Ectodermal cell (in vitro differentiated cells): Measurements from ENCODE around the gene PRPF8.
A peak's percentile ranks its signal among the peaks of the same experiment; 100 is the strongest.

ENCODE experiments used
- H3K27ac ChIP-seq: 2 replicates; pipeline ENCODE4 v1.7.0; 2013; ENCODE audit warnings: mild to moderate bottlenecking, low read depth, low read length; ENCODE audit not compliant: insufficient read depth, poor library complexity, severe bottlenecking
- H3K27me3 ChIP-seq: 2 replicates; pipeline ENCODE4 v1.7.0; 2013; ENCODE audit warnings: mild to moderate bottlenecking, low read length; ENCODE audit not compliant: insufficient read depth, control insufficient read depth, poor library complexity, severe bottlenecking
- H3K36me3 ChIP-seq: one replicate; pipeline ENCODE4 v1.7.0; 2013; ENCODE audit warnings: low read length; ENCODE audit not compliant: control insufficient read depth, insufficient read depth
- H3K4me1 ChIP-seq: one replicate; pipeline ENCODE4 v1.7.0; 2013; ENCODE audit warnings: low read length; ENCODE audit not compliant: control insufficient read depth, insufficient read depth
- H3K4me3 ChIP-seq: 2 replicates; pipeline ENCODE4 v1.7.0; 2013; ENCODE audit warnings: low read depth, low read length, control low read depth; ENCODE audit not compliant: insufficient read depth
- H3K9me3 ChIP-seq: 2 replicates; pipeline ENCODE4 v1.7.0; 2013; ENCODE audit warnings: mild to moderate bottlenecking, low read length, moderate library complexity; ENCODE audit not compliant: control insufficient read depth
- WGBS, 2 experiments: methylation state at CpG; one replicate each; pipeline ENCODE4 v1.1.7; 2013; ENCODE audit warnings: missing lambda C conversion rate in 2 of 2; 5-methylcytosine and 5-hydroxymethylcytosine counted together

The PRPF8 gene

GRCh38 chr17:1716076-1716911 is 31.6 kb upstream of the PRPF8 start:
- Histone ChIP-seq H3K36me3 (no peaks in the 10 kb centered on the region), H3K27me3 (peaks cover 7% of the 10 kb centered on the region), H3K9me3 (no peaks in the 10 kb centered on the region), H3K4me1 (peaks cover 24% of the 10 kb centered on the region), H3K27ac (peak overlapping the region; percentile 99), H3K4me3 (peak overlapping the region; percentile 86)
- 0% methylated on average over 70 of the region's 70 CpGs for WGBS, 2 experiments

DNA sequence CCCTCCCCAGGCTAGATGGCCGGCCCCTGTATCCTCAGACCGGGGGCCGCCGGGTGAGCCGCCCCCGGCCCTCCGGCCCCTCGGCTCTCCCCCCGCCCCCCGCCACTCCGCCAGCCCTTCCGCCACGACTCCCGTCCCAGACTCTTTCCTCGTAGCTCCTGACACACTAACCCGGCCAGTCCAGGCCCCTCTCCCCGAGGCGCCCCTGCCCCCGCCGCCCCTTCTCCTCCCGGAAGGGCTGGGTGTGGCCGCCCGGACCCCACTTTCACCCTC is 31.1 kb upstream of the PRPF8 start:
- peaks cover 24% of the 10 kb centered on the region for H3K4me1 ChIP-seq
- H3K27ac ChIP-seq = peak overlapping the region; percentile 76
- H3K36me3 ChIP-seq = no peaks in the 10 kb centered on the region
- peak overlapping the region; percentile 86 for H3K4me3 ChIP-seq
- H3K27me3 ChIP-seq = peaks cover 13% of the 10 kb centered on the region
- WGBS, 2 experiments = 0 to 1% methylated on average over 23 of the region's 23 CpGs
- H3K9me3 ChIP-seq = no peaks in the 10 kb centered on the region

GRCh38 chr17:1714980-1715802 is 30.5 kb upstream of the PRPF8 start:
- Histone ChIP-seq H3K4me3 (peak overlapping the region; percentile 86), H3K27me3 (peaks cover 18% of the 10 kb centered on the region), H3K36me3 (no peaks in the 10 kb centered on the region), H3K9me3 (no peaks in the 10 kb centered on the region), H3K27ac (peak overlapping the region; percentile 76), H3K4me1 (peaks cover 24% of the 10 kb centered on the region)
- WGBS, 2 experiments = 1 to 2% methylated on average over 32 of the region's 32 CpGs

DNA sequence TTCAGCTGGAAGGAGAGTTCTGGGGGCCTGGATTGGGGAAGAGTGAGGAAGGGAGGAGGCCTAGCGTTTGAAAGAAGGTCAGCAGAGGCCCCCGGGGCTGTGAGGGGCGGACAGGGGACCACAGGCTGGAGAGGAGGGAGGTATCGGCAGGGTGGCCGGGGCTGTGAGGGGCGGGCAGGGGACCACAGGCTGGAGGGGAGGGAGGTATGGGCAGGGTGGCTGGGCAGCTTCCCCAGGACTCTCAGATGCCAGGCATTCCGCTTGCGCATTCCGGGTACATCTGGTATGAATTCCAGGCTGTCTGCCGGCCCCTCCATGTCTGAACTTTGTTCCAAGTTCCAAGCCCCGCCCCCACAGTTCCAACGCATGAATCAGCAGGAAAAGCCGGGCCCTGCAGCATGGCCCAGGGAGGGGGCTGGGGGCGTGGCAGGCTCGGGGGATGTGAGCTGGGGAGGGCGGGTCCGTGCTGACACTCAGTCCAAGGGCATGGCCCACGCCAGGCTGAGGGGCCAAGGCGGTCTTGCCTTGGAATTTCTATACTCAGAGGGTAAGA is 29.8 kb upstream of the PRPF8 start:
- 1 to 2% methylated on average over 19 of the region's 19 CpGs for WGBS, 2 experiments
- peak overlapping the region; percentile 86 for H3K4me3 ChIP-seq
- no peaks in the 10 kb centered on the region for H3K36me3 ChIP-seq
- peaks cover 25% of the 10 kb centered on the region for H3K27me3 ChIP-seq
- H3K27ac ChIP-seq = peak overlapping the region; percentile 82
- H3K9me3 ChIP-seq = no peaks in the 10 kb centered on the region
- H3K4me1 ChIP-seq = peaks cover 24% of the 10 kb centered on the region

DNA sequence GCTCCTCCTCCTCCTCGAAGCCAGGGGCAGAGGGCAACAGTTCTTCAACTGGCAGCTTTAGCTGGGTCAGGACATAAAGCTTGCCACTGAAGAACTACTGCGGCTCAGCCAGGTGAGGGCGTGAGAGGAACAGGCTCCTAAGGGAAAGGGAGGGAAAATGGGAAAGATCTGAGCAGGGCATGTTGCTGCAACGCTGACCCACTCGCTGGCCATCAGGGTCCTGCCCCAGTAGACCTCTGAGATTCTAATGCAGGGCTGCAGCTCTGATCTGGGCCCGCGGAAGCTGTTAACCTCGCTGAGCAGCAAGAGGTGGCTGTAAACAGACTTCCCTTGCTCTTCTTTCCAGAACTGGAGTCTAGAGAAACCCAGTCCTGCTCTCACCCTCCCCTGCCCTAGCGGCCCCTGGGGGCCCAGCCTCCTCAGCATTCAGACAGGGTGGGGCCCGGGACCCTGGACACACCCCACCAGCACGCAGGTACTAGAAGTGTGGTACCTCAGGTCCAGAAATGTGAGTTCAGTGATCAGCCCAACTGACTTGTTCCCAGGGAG is 29.3 kb upstream of the PRPF8 start:
- no peaks in the 10 kb centered on the region for H3K36me3 ChIP-seq
- H3K27ac ChIP-seq = peak overlapping the region; percentile 82
- H3K4me3 ChIP-seq = peak overlapping the region; percentile 86
- peaks cover 24% of the 10 kb centered on the region for H3K4me1 ChIP-seq
- 4 to 5% methylated on average over 11 of the region's 11 CpGs for WGBS, 2 experiments
- peaks cover 30% of the 10 kb centered on the region for H3K27me3 ChIP-seq
- H3K9me3 ChIP-seq = no peaks in the 10 kb centered on the region

DNA sequence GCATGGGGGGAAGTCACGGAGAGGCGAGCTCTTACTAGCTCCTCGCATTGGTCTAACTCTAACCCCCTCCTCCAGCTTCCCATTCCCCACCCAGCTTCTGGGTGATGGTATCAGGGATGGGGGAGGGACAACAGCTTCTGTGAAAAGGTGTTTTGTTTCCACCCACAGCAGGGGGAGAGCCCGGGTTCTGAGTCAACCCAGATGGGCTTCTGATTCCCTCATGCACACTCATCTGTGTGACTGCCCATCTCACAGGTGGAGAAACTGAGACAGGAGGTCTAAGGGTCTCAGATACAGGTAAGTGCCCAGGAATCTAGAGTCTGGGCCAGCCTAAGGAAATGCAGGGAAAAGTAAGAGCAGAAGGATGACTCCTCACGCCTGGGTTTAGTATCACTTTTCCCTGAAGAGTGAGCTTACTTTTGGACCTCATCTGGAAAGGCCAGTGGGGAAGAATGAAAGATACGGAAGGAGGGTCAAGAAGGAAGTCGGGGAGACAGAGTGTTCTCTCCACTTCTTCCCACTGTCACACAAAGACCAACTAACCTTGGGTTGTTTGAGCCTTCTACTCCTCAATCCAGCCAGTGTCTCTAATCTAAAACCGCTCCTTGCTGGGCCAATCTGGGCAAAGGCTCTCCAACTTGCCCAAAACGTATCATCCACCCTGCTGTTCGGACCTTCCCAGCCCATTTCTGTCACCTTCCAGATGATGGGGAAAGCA is 28.7 kb upstream of the PRPF8 start:
- Histone ChIP-seq H3K36me3 (no peaks in the 10 kb centered on the region), H3K4me3 (no peak overlapping the region), H3K9me3 (no peaks in the 10 kb centered on the region), H3K27me3 (peaks cover 32% of the 10 kb centered on the region), H3K27ac (no peak overlapping the region), H3K4me1 (peaks cover 24% of the 10 kb centered on the region)
- 69 to 77% methylated on average over 8 to 10 of the region's 10 CpGs for WGBS, 2 experiments

DNA sequence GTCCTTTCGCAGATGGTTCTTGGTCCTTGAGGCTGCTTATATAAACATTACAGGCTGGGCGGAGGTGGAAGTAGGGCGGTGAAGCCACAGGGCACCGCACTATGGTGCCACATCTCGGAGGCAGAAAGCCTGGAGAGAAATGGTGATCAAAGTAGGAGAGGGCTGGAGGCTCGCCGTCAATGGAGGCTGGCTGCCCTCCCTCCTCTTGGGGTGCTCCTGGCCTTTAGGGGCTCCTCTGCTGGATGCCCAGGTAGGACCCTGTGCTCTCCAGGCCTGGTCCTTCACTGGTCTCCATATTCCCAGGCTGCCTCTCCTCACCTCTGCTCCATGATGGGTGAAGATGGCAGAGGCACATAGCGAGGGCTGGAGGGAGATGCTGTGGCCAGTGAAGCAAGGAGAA is 27.6 kb upstream of the PRPF8 start:
- no peak overlapping the region for H3K27ac ChIP-seq
- H3K9me3 ChIP-seq = no peaks in the 10 kb centered on the region
- H3K36me3 ChIP-seq = no peaks in the 10 kb centered on the region
- H3K4me3 ChIP-seq = no peak overlapping the region
- peaks cover 32% of the 10 kb centered on the region for H3K27me3 ChIP-seq
- peaks cover 19% of the 10 kb centered on the region for H3K4me1 ChIP-seq
- 94 to 95% methylated on average over 8 of the region's 8 CpGs for WGBS, 2 experiments

DNA sequence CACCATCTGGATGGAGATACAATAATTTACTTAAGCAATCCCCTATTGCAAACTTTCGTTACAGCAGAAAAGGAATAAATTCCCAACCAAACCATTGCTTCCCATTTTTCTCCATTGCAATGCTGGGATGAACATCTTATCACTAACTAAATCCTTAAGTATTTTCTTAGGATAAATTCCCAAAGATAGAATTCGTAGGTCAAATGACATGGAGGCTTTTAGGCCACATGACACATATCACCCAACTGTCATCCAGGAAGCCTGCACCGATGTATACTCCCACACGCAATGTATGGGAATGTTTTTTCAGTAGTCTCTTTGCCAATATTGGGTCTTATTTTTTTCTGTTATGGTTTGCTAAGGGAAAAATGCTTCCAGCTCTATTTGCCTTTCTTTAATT is 27.1 kb upstream of the PRPF8 start:
- H3K4me1 ChIP-seq = peaks cover 19% of the 10 kb centered on the region
- 94 to 96% methylated on average over 4 of the region's 4 CpGs for WGBS, 2 experiments
- H3K36me3 ChIP-seq = no peaks in the 10 kb centered on the region
- H3K4me3 ChIP-seq = no peak overlapping the region
- H3K27me3 ChIP-seq = peaks cover 32% of the 10 kb centered on the region
- H3K27ac ChIP-seq = no peak overlapping the region
- H3K9me3 ChIP-seq = no peaks in the 10 kb centered on the region

DNA sequence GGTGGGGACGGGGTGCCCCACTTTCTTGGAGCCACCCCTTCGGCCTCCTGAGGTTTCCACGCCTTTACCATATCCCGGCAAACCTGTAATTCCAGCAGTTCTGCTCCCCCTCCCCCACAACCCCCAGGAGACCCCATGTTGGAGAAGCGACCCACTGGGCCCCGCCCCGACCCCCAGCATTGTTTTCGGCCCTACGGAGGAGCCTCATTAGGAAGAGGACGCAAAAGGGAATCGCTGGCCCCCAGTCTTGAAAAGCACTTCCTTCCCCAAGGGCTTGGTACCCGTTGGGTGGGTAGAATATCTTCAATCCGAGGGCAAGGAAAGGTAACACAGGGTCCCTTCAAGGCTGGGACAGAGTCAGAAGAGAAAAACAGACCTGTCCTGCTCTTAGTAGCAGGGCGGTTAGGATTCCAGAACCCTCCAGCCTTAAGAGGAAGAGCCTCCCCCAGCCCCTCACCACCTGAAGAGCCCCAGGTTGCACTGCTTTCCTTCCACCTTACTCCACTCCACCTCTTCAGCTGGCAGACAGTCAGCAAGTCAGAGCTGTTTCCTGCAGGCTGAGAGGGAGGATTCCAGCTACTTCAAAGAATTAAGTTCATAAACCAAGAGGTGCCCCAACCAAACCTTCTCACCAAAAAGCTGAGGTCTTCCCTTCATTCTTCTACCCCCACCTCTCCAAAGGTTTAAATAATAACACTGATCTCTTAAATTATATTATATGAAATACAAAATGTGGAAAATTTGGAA is 26.3 kb upstream of the PRPF8 start:
- 11 to 15% methylated on average over 14 of the region's 14 CpGs for WGBS, 2 experiments
- no peak overlapping the region for H3K27ac ChIP-seq

More for the DNA sequence above, 26.3 kb upstream of the PRPF8 start:
- H3K27me3 ChIP-seq = peaks cover 32% of the 10 kb centered on the region
- no peaks in the 10 kb centered on the region for H3K9me3 ChIP-seq
- peaks cover 19% of the 10 kb centered on the region for H3K4me1 ChIP-seq
- peak overlapping the region; percentile 53 for H3K4me3 ChIP-seq
- H3K36me3 ChIP-seq = no peaks in the 10 kb centered on the region
